Fibroblast of villous mesenchyme (primary cell): ENCODE data around the gene BCL2L2. TPM values are rescaled to one million over a fixed set of nuclear protein-coding genes. Genes with fewer than 3 reads are reported as not detected.
"Not testable (repeated sequence)": the region's sequence is repeated elsewhere in the genome, so short reads cannot be mapped to it uniquely, and the experiment has no call there.

Experiments used
- DNase-seq: peaks from one replicate; pipeline ENCODE4 v3.0.0-alpha.2; 2010; ENCODE audit warnings: low read depth
- H3K4me3 ChIP-seq: 2 replicates; pipeline ENCODE4 v1.5.1; 2011; ENCODE audit warnings: low read depth, mild to moderate bottlenecking, low read length
- total RNA-seq: library from RNA; depleted of rRNA; stranded (reverse); fragments of >200 nt; gene quantifications from 2 replicates; pipeline ENCODE4 v1.2.3, GENCODE V29; 2012
- TF ChIP-seq, protein P1 (sequence below): IDR thresholded peaks from 2 replicates; pipeline ENCODE4 v1.5.1; 2012; ENCODE audit warnings: low read depth, mild to moderate bottlenecking, low read length; ENCODE audit not compliant: insufficient read depth

The BCL2L2 gene
- total RNA-seq, 1 donor, result 20.7 TPM

DNA sequence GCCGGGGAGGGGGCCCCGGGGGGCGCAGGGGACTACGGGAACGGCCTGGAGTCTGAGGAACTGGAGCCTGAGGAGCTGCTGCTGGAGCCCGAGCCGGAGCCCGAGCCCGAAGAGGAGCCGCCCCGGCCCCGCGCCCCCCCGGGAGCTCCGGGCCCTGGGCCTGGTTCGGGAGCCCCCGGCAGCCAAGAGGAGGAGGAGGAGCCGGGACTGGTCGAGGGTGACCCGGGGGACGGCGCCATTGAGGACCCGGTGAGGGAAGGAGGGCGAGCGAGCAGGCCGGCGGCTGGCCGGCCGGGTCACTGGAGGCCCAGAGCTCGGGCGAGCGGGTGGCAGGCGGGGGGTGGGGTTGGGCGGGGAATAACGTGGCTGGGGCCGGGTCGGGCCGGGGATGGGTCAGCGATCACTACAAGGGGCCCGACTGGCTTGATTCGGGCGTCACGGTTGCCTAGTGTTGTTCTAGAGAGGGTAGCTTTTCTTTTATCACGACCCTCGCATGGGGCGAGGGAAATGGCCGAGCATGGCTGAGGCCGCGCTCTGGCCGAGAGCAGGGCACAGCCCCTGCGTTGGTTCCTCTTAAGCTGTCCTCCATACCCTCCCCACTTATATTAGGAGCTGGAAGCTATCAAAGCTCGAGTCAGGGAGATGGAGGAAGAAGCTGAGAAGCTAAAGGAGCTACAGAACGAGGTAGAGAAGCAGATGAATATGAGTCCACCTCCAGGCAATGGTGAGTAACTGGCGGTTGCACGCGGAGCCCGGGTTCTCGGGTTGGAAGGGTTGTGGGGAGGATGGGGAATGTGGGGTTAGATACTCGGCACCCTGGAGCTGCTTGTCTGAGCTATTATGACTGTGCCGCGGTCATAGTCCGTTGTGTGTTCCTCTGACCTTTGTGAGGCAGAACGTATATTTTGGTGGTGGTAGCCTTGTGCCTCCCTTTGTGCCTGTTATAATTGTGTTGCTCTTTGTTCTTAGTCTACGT is 15.2 kb downstream of the BCL2L2 start:
- TF ChIP-seq, protein P1, sequence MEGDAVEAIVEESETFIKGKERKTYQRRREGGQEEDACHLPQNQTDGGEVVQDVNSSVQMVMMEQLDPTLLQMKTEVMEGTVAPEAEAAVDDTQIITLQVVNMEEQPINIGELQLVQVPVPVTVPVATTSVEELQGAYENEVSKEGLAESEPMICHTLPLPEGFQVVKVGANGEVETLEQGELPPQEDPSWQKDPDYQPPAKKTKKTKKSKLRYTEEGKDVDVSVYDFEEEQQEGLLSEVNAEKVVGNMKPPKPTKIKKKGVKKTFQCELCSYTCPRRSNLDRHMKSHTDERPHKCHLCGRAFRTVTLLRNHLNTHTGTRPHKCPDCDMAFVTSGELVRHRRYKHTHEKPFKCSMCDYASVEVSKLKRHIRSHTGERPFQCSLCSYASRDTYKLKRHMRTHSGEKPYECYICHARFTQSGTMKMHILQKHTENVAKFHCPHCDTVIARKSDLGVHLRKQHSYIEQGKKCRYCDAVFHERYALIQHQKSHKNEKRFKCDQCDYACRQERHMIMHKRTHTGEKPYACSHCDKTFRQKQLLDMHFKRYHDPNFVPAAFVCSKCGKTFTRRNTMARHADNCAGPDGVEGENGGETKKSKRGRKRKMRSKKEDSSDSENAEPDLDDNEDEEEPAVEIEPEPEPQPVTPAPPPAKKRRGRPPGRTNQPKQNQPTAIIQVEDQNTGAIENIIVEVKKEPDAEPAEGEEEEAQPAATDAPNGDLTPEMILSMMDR, result no peak
- peak; percentile 42 for DNase-seq

DNA sequence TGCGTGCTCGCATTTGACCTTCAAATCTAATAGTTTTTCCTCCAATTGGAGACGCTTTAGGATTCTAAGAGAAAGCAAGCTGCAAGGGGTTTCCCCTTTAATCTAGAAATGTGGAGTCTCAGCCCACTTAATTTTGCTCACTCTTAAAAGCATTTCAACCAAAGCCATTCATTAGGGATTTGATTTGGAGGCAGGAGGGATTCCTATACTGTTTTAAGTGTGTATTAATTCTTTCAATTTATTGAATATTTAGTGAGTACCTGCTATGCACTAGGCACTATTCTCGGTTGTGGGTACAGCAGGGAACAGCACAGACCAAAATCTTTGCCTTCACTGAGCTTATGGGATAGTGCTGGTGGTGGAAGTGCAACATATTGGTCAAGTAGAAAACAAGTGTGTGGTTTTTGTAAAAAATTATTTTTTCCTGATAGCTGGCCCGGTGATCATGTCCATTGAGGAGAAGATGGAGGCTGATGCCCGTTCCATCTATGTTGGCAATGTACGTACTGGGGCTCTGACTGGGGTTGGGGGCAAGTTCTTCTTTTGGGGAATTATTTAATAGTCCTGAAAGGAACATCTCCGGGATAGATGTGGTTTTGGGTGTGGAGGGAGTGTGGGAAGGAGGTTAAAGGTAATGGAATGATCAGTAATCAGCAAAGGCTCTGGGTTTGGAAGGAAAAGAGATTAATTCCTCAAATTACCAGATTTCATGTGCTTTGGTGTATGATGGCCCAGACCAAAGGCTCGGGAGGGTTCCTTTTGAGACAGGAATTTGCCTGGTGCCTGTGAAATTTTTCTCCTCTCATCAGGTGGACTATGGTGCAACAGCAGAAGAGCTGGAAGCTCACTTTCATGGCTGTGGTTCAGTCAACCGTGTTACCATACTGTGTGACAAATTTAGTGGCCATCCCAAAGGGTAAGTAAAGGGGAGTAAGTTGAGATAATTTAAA is 16.2 kb downstream of the BCL2L2 start:
- DNase-seq, result no peak
- peak overlapping the region; percentile 90 for H3K4me3 ChIP-seq
- TF ChIP-seq, protein P1, result no peak

More for the DNA sequence above, 15.2 kb downstream of the BCL2L2 start:
- H3K4me3 ChIP-seq, result peak overlapping the region; percentile 90

DNA sequence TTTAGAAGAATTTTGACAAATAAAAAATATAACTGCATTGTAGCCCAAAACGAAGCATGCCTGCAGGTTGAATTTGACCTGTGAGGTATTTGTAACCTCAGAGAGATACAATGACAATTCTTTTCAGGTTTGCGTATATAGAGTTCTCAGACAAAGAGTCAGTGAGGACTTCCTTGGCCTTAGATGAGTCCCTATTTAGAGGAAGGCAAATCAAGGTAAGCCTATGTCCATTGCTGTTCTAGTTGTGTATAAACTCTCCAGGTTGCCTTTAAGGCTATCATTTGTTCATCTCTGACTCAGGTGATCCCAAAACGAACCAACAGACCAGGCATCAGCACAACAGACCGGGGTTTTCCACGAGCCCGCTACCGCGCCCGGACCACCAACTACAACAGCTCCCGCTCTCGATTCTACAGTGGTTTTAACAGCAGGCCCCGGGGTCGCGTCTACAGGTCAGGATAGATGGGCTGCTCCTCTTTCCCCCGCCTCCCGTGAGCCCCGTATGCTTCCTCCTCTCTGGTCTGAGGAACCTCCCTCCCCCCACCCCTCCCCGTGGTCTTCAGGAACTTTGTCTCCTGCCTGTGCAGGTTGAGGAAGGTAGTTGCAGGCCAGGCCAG is 17.3 kb downstream of the BCL2L2 start:
- no peak for DNase-seq
- no peak overlapping the region for H3K4me3 ChIP-seq
- TF ChIP-seq, protein P1, result no peak

DNA sequence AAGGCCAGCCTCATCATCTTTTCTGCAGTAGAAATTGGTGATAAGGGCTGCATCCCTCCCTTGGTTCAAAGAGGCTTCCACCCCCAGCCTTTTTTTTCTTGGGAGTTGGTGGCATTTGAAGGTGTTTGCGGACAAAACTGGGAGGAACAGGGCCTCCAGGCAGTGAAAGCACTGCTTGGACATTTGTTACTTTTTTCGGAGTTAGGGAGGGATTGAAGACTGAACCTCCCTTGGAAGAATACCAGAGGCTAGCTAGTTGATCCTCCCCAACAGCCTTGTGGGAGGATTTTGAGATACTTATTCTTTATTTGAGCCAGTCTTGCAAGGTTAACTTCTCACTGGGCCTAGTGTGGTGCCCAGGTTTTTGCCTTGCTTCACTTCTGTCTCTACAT is 17.8 kb downstream of the BCL2L2 start:
- no peak overlapping the region for H3K4me3 ChIP-seq
- TF ChIP-seq, protein P1, result no peak
- peak; percentile 5 for DNase-seq

DNA sequence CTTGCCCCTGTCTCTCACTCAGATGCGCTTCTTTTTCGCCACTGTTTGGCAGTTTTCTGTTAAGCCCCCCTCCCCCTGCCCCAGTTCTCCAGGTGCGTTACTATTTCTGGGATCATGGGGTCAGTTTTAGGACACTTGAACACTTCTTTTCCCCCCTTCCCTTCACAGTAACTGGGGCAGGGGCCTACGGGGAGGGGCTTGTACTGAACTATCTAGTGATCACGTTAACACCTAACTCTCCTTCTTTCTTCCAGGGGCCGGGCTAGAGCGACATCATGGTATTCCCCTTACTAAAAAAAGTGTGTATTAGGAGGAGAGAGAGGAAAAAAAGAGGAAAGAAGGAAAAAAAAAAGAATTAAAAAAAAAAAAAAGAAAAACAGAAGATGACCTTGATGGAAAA is 18.4 kb downstream of the BCL2L2 start:
- TF ChIP-seq, protein P1, result no peak
- DNase-seq, result no peak

DNA sequence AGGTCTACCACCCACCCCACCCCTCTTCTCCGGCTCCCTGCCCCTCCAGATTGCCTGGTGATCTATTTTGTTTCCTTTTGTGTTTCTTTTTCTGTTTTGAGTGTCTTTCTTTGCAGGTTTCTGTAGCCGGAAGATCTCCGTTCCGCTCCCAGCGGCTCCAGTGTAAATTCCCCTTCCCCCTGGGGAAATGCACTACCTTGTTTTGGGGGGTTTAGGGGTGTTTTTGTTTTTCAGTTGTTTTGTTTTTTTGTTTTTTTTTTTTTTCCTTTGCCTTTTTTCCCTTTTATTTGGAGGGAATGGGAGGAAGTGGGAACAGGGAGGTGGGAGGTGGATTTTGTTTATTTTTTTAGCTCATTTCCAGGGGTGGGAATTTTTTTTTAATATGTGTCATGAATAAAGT is 19.1 kb downstream of the BCL2L2 start:
- DNase-seq, result not testable (repeated sequence)

More for the DNA sequence above, 18.4 kb downstream of the BCL2L2 start:
- H3K4me3 ChIP-seq, result no peak overlapping the region

More for the DNA sequence above, 19.1 kb downstream of the BCL2L2 start:
- H3K4me3 ChIP-seq, result not testable (repeated sequence)
